HepG2 (cell line): ENCODE results near the gene SORD. TPM values are rescaled to one million over a fixed set of nuclear protein-coding genes. Genes with fewer than 3 reads are reported as not detected.

Source experiments
- BCL6 ChIP-seq: IDR thresholded peaks from 2 replicates; pipeline ENCODE4 v1.6.1; 2016; ENCODE audit warnings: missing genetic modification reagents, missing compliant biosample characterization
- GATAD1 ChIP-seq: IDR thresholded peaks from 2 replicates; pipeline ENCODE4 v1.6.1; 2016; ENCODE audit warnings: missing genetic modification reagents, missing compliant biosample characterization
- HMG20A ChIP-seq: IDR thresholded peaks from 2 replicates; pipeline ENCODE4 v1.6.1; 2016; ENCODE audit warnings: borderline replicate concordance
- KDM2A ChIP-seq: sonication (generic); formaldehyde crosslinking; IDR thresholded peaks from 2 replicates; pipeline ENCODE4 v1.4.0; 2020; ENCODE audit warnings: low read depth, missing genetic modification reagents, borderline replicate concordance
- KLF16 ChIP-seq, 2 experiments: sonication (generic) in 1 of 2; formaldehyde crosslinking in 1 of 2; IDR thresholded peaks; 2 replicates each; pipeline versions ENCODE4 v1.6.1 to v1.8.0; 2016 to 2023; ENCODE audit warnings: missing genetic modification reagents in 2 of 2, missing compliant biosample characterization in 1 of 2
- MIXL1 ChIP-seq: IDR thresholded peaks from 2 replicates; pipeline ENCODE4 v1.6.1; 2016
- MXD4 ChIP-seq: IDR thresholded peaks from 2 replicates; pipeline ENCODE4 v1.6.1; 2016; ENCODE audit warnings: mild to moderate bottlenecking, missing biosample characterization, missing genetic modification reagents
- PPARG ChIP-seq: conservative IDR thresholded peaks from 2 replicates; pipeline ENCODE4 v1.6.1; 2016; ENCODE audit warnings: missing biosample characterization, missing genetic modification reagents
- SAP130 ChIP-seq: IDR thresholded peaks from 2 replicates; pipeline ENCODE4 v1.6.1; 2016; ENCODE audit warnings: low read depth
- SMAD3 ChIP-seq: sonication (generic); formaldehyde crosslinking; IDR thresholded peaks from 2 replicates; pipeline ENCODE4 v1.4.0; 2020; ENCODE audit warnings: missing genetic modification reagents
- SSRP1 ChIP-seq: IDR thresholded peaks from 2 replicates; pipeline ENCODE4 v1.6.1; 2016; ENCODE audit warnings: control low read depth
- TBX2 ChIP-seq: sonication (generic); formaldehyde crosslinking; IDR thresholded peaks from 2 replicates; pipeline ENCODE4 v1.5.0; 2020; ENCODE audit warnings: missing genetic modification reagents, mild to moderate bottlenecking, borderline replicate concordance
- TBX3 ChIP-seq: fragments of 450-650 bp; IDR thresholded peaks from 2 replicates; pipeline ENCODE4 v1.6.1; 2017; ENCODE audit warnings: antibody characterized with exemption, mild to moderate bottlenecking, inconsistent platforms, borderline replicate concordance
- ZKSCAN8 ChIP-seq: IDR thresholded peaks from 2 replicates; pipeline ENCODE4 v1.6.1; 2016; ENCODE audit warnings: borderline replicate concordance, missing genetic modification reagents, missing compliant biosample characterization
- ZNF264 ChIP-seq: sonication (generic); formaldehyde crosslinking; IDR thresholded peaks from 2 replicates; pipeline ENCODE4 v1.4.0; 2020; ENCODE audit warnings: missing genetic modification reagents
- ZNF331 ChIP-seq: sonication (generic); formaldehyde crosslinking; IDR thresholded peaks from 2 replicates; pipeline ENCODE4 v1.4.0; 2020; ENCODE audit warnings: missing genetic modification reagents
- ZNF501 ChIP-seq: sonication (generic); formaldehyde crosslinking; IDR thresholded peaks from 2 replicates; pipeline ENCODE4 v1.5.1; 2020; ENCODE audit warnings: mild to moderate bottlenecking, moderate library complexity, missing genetic modification reagents
- polyA plus RNA-seq, 8 experiments: library from polyadenylated mRNA; depleted of rRNA in 3 of 8; stranded (reverse) in 7 of 8; unstranded in 1 of 8; fragments of >200 nt; fragmentation: Illumina TruSeq in 4 of 8; extraction: Trizol in 4 of 8; gene quantifications; 2 replicates each; pipeline versions ENCODE4 v1.2.1 to v1.2.3, GENCODE V29; 2011 to 2016; ENCODE audit warnings: low read depth in 4 of 8, missing spikeins in 1 of 8, mixed read lengths in 1 of 8; ENCODE audit not compliant: insufficient read depth in 1 of 8
- total RNA-seq, 5 experiments: library from RNA; depleted of rRNA; stranded (reverse); fragments of >200 nt; fragmentation: Illumina TruSeq; extraction: Trizol; gene quantifications; 2 replicates each; pipeline ENCODE4 v1.2.3, GENCODE V29; 2016; ENCODE audit warnings: low read depth in 1 of 5
- TF ChIP-seq, protein P1 (sequence below): sonication (generic); formaldehyde crosslinking; IDR thresholded peaks from 2 replicates; pipeline ENCODE4 v1.4.0; 2020; ENCODE audit warnings: missing genetic modification reagents, mild to moderate bottlenecking, borderline replicate concordance
- TF ChIP-seq, protein P2 (sequence below): IDR thresholded peaks from 2 replicates; pipeline ENCODE4 v1.6.1; 2016; ENCODE audit warnings: mild to moderate bottlenecking
- TF ChIP-seq, protein P3 (sequence below): sonication (generic); formaldehyde crosslinking; IDR thresholded peaks from 2 replicates; pipeline ENCODE4 v1.4.0; 2020; ENCODE audit warnings: missing genetic modification reagents, borderline replicate concordance
- TF ChIP-seq, protein P4 (sequence below): IDR thresholded peaks from 2 replicates; pipeline ENCODE4 v1.6.1; 2012; ENCODE audit warnings: inconsistent platforms
- TF ChIP-seq, protein P5 (sequence below): sonication (generic); formaldehyde crosslinking; IDR thresholded peaks from 2 replicates; pipeline ENCODE4 v1.5.0; 2020; ENCODE audit warnings: mild to moderate bottlenecking, missing genetic modification reagents, moderate library complexity

Gene SORD
- total and polyA plus RNA-seq, 2 of the 13 experiments (the other 11 are each of a cell fraction or from before 2014, with no cell fraction given) = 59.1 to 95.3 TPM

DNA sequence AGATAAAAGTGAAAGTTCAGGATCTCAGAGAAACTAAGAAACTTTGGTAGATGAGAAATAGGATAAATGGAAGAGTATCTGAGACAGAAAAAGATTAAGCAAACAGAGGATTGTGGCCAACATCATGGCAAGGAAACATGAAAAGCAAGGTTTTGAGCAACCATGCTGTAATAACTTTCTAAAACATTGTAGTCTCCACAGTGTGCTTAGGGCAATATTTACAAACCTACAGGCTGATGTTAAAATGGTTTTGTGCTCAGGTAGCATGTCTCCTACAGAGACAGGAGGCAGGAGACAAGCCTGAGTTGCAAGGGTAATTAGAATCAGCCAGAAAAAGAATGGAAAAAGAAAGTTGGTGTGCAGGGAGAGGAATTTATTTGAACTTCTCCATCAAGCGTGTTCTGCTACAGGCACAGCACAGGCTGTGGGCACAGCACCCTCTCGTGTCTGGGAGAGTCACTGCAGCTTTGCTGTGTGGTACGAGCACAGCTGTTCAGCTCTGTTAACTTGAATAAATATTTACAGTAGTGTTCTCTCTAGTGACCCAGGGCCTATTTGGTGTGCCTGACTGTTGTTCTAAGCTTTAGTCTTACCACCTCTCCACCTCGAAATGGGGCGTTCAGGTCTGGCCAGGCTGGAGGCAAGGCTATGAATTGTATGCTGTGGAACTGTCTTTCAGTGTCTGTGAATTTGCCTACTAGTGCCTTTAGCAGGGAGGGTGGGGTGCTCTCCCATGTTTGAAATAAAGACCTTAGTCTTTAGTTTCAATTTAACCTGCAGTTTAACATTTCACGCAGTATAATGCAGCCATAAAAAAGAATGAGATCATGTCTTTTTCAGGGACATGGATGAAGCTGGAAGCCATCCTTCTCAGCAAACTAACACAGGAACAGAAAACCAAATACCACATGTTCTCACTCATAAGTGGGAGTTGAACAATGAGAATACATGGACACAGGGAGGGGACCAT, 14.1 kb downstream of the SORD start (continued):
- TF ChIP-seq KLF16 (CRISPR knock-in tag; IDR thresholded peaks at IDR 0.05) = peak in 1 of 2 experiments; percentile 76; a peak in 1 of 4 replicates
- TF ChIP-seq ZNF331 (CRISPR knock-in tag) = 0 out of 2 replicates have a peak, but pooled peaks have one; percentile 45
- TF ChIP-seq ZNF264 (CRISPR knock-in tag) = 0 out of 2 replicates have a peak, but pooled peaks have one; percentile 14
- peak; percentile 64; the same call in 1 of the 2 replicates for TF ChIP-seq BCL6 (CRISPR knock-in tag)
- peak; percentile 86 for TF ChIP-seq SAP130 (CRISPR knock-in tag)
- TF ChIP-seq, protein P1, sequence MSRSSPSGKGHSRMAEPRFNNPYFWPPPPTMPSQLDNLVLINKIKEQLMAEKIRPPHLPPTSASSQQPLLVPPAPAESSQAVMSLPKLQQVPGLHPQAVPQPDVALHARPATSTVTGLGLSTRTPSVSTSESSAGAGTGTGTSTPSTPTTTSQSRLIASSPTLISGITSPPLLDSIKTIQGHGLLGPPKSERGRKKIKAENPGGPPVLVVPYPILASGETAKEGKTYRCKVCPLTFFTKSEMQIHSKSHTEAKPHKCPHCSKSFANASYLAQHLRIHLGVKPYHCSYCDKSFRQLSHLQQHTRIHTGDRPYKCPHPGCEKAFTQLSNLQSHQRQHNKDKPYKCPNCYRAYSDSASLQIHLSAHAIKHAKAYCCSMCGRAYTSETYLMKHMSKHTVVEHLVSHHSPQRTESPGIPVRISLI = peak; percentile 34; the same call in 1 of the 2 replicates
- 0 out of 2 replicates have a peak, but pooled peaks have one; percentile 54 for TF ChIP-seq SSRP1 (CRISPR knock-in tag)
- TF ChIP-seq, protein P2, sequence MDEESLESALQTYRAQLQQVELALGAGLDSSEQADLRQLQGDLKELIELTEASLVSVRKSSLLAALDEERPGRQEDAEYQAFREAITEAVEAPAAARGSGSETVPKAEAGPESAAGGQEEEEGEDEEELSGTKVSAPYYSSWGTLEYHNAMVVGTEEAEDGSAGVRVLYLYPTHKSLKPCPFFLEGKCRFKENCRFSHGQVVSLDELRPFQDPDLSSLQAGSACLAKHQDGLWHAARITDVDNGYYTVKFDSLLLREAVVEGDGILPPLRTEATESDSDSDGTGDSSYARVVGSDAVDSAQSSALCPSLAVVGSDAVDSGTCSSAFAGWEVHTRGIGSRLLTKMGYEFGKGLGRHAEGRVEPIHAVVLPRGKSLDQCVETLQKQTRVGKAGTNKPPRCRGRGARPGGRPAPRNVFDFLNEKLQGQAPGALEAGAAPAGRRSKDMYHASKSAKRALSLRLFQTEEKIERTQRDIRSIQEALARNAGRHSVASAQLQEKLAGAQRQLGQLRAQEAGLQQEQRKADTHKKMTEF (CRISPR knock-in tag) = peak; percentile 75
- TF ChIP-seq, protein P3, sequence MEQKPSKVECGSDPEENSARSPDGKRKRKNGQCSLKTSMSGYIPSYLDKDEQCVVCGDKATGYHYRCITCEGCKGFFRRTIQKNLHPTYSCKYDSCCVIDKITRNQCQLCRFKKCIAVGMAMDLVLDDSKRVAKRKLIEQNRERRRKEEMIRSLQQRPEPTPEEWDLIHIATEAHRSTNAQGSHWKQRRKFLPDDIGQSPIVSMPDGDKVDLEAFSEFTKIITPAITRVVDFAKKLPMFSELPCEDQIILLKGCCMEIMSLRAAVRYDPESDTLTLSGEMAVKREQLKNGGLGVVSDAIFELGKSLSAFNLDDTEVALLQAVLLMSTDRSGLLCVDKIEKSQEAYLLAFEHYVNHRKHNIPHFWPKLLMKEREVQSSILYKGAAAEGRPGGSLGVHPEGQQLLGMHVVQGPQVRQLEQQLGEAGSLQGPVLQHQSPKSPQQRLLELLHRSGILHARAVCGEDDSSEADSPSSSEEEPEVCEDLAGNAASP (CRISPR knock-in tag) = peak; percentile 50; the same call in 1 of the 2 replicates
- TF ChIP-seq PPARG (CRISPR knock-in tag) = 0 out of 2 replicates have a peak, but pooled peaks have one; percentile 34
- peak; percentile 34; the same call in 1 of the 2 replicates for TF ChIP-seq HMG20A (CRISPR knock-in tag)
- peak; percentile 49; the same call in 1 of the 2 replicates for TF ChIP-seq KDM2A (CRISPR knock-in tag)
- TF ChIP-seq TBX2 (CRISPR knock-in tag) = peak; percentile 65
- peak; percentile 41; the same call in 1 of the 2 replicates for TF ChIP-seq ZNF501 (CRISPR knock-in tag)
- TF ChIP-seq, protein P4, sequence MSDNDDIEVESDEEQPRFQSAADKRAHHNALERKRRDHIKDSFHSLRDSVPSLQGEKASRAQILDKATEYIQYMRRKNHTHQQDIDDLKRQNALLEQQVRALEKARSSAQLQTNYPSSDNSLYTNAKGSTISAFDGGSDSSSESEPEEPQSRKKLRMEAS = peak; percentile 25; the same call in 1 of the 2 replicates
- TF ChIP-seq SMAD3 (CRISPR knock-in tag) = peak; percentile 58; the same call in 1 of the 2 replicates
- TF ChIP-seq, protein P5, sequence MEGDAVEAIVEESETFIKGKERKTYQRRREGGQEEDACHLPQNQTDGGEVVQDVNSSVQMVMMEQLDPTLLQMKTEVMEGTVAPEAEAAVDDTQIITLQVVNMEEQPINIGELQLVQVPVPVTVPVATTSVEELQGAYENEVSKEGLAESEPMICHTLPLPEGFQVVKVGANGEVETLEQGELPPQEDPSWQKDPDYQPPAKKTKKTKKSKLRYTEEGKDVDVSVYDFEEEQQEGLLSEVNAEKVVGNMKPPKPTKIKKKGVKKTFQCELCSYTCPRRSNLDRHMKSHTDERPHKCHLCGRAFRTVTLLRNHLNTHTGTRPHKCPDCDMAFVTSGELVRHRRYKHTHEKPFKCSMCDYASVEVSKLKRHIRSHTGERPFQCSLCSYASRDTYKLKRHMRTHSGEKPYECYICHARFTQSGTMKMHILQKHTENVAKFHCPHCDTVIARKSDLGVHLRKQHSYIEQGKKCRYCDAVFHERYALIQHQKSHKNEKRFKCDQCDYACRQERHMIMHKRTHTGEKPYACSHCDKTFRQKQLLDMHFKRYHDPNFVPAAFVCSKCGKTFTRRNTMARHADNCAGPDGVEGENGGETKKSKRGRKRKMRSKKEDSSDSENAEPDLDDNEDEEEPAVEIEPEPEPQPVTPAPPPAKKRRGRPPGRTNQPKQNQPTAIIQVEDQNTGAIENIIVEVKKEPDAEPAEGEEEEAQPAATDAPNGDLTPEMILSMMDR (CRISPR knock-in tag) = peak; percentile 95
- TF ChIP-seq ZKSCAN8 (CRISPR knock-in tag) = peak; percentile 61; the same call in 1 of the 2 replicates
- peak; percentile 64 for TF ChIP-seq GATAD1
- 0 out of 2 replicates have a peak, but pooled peaks have one; percentile 47 for TF ChIP-seq MXD4 (CRISPR knock-in tag)
- TF ChIP-seq MIXL1 (CRISPR knock-in tag) = peak; percentile 65; the same call in 1 of the 2 replicates
- peak; percentile 10; the same call in 1 of the 2 replicates for TF ChIP-seq TBX3
